Body of pancreas (tissue), 4 donors: Measurements from ENCODE around the gene NR6A1.
A peak's percentile ranks its signal among the peaks of the same experiment; 100 is the strongest.

Experiments
- POLR2A ChIP-seq, 3 donors: fragments of 450-650 bp; IDR thresholded peaks; one replicate each; pipeline ENCODE4 v1.6.1; 2016; ENCODE audit warnings: antibody characterized with exemption in 3 of 3, mild to moderate bottlenecking in 2 of 3
- TF ChIP-seq, protein P1 (sequence below), 7 experiments: fragments of 450-650 bp in 4 of 7; fragments of 200-600 bp in 3 of 7; sonication (generic) in 3 of 7; IDR thresholded peaks; one replicate each; pipeline ENCODE4 v1.5.1; 2016 to 2019; ENCODE audit warnings: antibody characterized with exemption in 7 of 7

DNA sequence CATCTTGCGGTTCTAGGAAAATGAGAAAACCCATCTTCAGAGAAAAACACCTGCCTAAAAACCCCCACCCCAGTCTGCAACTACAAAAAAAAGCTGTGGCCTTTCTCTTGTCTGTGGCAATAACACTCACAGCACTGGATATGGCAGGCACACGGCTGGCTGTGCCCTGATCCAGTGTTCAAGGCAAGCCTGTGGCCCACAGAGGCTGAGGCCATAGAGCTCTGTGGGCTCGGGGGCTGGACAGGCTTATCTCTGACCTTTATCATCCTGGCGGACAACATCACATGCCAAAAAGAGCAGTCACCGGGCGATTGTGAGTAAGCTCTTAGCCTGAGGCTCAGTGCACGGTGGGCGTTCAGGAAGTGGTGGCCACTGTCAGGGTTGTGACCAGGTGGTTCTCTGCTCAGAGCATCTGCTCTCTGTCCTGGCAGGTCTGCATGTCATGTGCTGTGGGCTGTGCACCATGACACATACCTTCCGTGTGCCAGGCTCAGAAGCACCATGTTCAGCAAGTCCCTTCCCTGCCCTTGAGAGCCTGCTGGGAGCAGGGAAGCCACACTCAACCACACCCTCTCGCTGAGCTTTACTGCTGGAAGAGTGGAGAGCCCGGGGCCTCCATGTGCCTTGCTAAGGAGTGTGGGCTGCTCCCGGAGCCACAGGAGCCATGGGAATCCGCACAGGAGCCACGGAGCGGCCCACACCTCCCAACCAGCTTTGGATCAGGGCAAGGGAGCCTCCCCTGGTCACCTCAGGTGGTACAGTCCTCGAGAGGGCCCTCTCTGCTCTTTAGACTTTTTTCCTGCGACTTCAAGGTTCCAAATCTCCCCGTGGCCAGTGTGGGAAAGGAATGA, 47.5 kb upstream of the NR6A1 start:
- TF ChIP-seq, protein P1, sequence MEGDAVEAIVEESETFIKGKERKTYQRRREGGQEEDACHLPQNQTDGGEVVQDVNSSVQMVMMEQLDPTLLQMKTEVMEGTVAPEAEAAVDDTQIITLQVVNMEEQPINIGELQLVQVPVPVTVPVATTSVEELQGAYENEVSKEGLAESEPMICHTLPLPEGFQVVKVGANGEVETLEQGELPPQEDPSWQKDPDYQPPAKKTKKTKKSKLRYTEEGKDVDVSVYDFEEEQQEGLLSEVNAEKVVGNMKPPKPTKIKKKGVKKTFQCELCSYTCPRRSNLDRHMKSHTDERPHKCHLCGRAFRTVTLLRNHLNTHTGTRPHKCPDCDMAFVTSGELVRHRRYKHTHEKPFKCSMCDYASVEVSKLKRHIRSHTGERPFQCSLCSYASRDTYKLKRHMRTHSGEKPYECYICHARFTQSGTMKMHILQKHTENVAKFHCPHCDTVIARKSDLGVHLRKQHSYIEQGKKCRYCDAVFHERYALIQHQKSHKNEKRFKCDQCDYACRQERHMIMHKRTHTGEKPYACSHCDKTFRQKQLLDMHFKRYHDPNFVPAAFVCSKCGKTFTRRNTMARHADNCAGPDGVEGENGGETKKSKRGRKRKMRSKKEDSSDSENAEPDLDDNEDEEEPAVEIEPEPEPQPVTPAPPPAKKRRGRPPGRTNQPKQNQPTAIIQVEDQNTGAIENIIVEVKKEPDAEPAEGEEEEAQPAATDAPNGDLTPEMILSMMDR (IDR thresholded peaks at IDR 0.05) = peak in 4 of 7 experiments; percentile 32 to 43 (median 39)
- peak in 2 of 3 donors; percentile 37 to 49 for TF ChIP-seq POLR2A (IDR thresholded peaks at IDR 0.05)
